SHP77 (cell line): ENCODE measurements around the gene SGCG.

ENCODE experiments used
- DNase-seq, 2 experiments: peaks; one replicate each; lab custom pipeline; 2025; lab: John Stamatoyannopoulos, UW

SGCG gene

DNA sequence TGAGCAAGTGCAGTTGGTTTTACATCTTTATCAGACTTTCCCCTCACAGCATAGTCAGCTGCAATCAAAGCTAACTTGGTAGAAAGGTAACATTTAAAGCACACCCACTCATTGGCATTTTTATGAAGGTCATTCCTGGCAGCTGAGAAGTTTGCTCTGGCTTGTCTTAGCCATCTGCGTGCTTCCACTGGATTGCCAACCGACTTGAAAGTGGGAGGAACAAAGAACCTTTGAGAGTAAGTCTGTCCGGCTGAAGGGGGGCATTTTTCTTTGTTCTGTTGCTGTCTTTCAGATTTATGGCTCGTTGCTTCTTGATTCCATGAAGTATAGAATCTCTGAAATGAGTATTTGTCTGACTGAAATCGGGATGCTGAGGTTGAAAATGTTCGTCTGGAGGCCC, 149.6 kb downstream of the SGCG start:
- DNase-seq = no peak

DNA sequence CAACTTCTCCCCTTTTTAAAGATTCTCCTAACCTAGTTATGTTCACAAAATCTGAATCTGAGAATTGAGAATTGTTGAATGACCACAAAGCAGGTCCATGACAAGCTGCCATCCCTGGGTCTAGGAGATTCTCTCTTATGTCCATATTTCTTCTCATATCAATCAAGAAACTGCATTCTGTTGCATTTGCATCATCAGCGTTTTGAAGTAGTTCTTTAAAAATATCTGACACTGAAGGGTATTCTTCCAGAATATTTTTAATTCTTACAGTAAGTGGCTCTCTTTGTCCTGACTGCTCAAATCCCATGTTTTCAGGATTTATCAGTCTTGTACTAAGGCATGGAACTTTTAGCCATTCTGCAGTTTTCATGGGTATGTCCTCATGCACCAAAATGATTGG, 158.4 kb downstream of the SGCG start:
- DNase-seq = no peak

DNA sequence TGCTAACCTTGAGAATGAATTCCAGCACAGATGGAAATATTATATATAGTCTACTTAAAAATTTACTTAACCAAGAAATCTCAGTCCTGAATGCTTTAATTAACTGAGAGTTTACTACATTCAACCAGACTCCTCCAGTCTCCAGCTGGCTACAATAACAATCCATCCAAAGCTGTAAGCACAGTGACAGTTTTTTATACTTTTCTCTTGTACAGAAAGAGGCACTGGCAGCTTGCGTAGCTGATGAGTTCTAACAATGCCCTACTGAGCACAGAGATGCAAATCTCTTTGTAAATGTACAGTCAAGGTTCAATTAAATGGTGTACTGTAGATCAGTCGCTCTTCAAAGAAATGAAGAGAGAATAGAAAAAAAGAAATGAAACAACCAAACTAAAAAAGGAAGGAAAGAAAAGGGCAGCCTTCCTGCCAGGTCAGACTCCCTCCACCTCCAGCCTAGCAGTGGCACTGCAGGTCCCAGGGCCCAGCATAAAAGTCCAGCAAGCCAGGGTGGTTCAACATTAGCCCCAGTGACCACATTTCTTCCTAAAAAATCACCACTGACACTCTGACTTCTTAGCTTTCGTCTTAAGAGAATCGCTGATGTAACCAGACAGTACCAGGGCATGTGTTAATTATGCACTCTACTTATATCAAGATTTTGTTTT, 164.3 kb downstream of the SGCG start:
- DNase-seq = no peak

DNA sequence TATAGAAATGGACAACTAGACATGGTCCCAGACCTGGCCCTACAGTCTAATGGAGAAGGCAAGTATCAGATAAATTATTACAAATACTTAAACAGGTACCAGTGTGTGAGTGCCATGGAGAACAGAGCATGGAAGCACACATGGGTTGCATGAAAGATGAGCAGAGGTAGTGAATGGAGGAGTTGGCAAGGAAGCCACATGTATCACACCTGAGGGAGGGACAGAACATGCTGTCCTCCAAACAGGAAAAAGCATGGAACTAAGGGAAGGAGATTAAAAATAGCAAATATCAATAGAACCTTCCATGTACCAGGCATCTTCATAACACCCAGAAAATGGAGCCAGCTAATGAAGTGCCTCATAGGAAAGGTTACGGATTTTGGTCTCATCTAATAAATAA, 166.8 kb downstream of the SGCG start:
- no peak for DNase-seq

DNA sequence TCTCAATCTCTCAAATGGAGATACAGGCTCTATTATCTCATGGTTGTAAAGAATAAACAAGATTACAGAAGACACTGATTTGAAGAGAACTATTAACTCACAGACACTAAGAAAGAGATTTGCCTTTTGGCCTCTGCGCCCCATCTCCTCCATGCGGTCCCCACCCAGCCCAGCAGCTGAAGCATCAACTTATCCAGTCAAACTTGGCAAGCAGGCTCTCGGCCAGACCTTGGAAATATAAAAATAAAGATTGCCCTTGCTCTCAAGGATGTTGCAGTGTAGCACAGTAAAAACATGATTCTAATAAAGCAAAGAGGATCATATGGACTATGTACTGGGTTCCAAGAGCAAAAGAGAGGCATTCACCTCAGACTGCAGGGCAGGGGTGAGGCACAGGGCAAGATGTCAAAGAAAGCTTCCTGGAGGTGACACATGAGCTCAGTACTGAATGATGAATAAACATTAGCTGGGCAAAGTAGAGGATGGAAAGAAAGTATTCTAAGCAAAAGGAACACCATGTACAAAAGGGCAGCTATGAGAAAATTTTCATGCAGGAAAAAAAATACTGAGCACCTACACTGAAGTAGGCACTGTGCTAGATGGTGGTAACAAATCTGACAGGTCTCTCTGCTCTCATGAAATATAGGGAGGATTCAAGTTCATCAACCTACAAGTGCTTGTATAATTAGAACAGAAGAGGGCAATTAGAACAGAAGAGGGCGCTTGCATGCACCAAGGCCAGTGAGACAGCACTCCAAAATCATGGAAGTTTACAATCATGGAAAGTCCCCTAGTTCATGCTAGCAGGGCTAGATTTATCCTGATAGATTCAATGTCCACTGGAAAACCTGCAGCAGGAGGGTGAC, 167.7 kb downstream of the SGCG start:
- DNase-seq = no peak

DNA sequence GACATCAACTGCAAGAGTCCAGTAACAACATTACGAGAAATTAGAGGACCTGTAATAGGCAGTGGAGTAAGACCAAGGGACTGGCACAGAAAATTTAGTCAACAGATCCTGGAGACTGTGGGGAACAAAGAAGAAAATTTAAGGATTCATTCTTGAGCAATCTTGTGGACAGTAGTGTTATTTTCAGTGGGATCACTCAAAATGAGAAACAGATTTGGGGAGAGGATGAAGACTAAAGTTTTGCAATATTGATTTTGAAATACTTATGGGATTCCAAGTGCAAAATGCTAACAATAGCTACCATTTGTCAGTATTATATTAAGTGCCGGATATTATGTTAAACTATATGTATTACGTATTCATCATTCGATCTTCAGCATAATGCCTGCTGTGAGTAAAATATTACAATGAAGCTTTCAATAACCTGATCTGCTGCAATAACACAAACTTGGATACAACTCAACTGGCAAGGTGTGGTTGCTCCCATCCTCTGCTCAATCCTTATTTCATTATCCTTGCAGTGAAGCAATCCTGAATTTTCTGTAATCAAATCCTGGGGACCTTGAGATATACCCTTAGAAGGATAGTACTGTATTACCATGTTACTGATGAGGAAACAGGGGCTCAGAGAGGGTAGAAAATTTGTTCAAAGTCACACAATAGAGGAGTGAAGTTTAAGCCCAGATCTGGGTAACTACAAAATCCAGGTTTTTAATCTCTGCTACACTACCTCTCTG, 168.6 kb downstream of the SGCG start:
- DNase-seq = no peak

DNA sequence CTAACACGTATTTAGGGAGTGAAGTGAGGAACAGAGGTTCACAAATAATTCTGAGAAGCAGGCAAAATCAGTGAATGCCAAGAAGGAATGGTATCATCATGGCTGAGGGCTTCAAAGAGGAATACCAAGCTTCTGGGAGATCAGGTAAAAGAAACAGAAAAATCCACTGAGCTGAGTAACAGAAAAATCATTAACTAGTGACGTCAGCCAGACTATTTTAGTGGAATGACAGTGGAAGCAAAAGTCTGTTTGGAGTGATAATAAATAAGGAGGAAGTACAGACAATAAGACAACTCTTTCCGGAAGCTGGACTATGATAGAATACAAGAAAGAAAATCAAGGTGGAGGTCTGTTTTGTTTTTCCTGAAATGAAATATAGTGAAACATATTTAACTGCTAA, 169.2 kb downstream of the SGCG start:
- DNase-seq = no peak

DNA sequence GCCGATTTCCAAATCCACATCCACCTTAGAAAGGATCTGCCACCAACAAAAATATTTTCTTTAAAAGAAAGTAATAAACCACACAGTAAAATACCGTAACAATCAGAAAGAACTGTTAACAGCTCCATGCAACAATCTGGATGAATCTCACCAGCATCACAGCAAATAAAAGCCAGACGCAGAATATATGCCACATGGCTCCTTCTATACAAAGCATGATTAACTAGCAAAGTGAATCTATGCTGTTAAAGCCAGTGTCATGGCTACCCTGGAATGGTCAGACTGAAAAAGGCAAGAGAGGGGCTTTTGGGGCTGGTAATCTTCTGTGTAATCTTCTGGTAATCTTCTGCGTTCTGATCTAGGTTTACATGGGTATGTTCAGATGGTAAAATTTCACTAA, 171.4 kb downstream of the SGCG start:
- DNase-seq = no peak

DNA sequence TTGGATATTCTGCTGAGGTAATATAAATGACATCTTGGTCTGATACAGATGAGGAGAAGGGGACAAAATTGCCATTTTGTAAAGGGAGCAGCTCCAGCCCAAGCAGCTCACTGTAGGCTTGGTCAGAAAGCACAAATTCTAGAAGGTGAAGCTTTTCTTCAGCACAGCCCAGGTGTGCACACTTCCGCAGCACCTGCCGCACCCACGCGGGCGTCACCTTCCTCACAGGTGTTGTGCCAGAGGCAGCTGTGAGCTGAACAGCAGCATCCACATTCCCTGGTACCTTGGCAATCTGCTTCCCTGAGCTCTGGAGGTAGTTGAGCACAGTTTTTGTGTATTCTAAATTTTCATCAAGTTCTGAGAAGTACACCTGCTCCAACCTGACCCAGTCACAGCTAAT, 173.7 kb downstream of the SGCG start:
- no peak for DNase-seq

DNA sequence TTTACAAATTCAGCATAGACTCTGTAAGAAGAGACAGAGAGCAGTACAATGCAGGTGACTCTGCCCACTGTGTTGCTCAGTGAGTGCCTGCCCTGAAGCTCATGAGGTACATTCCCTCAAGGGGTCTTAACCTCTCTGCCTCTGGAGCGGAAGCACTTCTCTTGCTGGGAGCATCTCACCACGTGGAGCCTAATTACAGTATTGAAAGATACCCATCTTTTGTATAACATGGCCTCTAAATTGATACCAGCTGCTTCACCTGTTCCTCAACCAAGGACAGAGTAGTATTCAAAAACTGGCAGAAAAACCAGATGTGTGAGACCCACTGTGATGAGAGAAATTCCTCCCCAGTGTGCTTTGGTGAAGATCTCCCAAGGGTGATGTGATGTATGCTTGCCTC, 175.6 kb downstream of the SGCG start:
- DNase-seq = no peak

DNA sequence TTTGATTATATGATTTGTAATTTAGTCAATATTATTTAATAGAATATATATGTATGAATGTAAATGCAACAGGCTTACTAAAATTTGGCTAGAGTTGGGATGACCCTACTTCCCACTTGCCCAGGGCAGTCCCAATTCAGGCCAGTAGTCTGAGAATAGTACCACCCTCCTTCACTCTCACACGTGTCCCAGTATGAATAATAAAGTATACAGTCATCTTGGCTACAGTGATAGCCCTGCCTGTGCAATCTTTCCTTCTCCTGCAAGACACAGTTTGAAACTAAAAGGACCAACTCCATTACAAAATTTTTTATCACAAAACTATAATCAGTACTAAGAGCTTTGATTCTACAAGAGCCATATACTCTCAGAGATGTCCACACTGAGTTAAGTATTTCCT, 176.6 kb downstream of the SGCG start:
- no peak for DNase-seq

DNA sequence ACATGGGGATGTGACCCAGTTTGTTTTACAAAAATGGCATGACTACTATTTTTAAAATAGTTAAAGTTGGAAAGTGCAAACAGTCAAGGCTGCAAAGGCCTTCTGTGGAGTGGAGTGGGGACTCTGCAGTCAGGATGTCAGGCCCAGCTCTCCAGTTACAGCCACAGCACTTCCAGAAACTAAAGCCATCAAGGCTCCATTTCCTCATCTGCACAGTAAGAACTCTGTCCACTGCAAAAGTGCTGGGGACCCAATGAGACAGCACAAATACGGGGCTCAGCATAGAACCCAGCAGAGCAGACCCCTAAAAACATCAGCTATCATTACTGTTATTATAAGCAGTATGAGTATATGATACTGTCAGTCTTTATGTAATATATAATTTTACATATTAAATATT, 179.1 kb downstream of the SGCG start:
- no peak for DNase-seq

DNA sequence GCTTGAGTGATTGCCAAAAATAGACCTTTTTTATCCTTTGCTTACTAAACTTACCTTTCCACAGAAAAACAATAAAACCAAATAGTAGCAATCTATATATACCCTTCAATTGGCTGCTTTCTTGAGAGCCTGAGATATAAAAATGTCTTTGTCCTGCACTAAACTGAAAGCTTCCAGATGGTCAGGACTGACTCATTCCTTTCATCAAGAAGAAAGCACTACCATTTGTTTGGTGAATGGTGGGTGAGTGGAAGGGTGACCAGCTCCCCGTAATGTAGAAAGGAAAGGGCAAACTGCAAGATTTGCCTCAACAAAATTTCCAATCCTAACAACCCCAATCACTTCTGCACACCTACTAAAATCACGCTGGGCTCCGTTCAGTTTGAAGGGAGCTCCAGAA, 184.9 kb downstream of the SGCG start:
- no peak for DNase-seq

DNA sequence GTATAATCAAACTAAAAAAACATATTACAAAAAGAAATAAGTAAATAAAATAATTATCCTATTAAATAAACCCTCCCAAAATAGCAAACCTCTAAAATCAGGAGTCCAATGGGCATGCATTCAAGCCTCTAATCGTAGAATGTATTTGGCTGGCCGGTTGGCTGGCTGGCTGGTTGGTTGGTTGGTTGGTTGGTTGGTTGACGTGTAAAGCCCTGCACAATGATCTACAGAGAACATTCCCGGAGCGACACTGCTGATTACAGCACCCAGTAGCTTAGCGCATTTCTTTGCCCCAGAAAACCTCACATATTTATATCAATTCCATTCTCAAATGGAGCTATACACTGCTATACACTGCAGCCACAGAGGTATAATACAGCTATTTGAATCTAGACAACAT, 187.1 kb downstream of the SGCG start:
- DNase-seq = no peak

DNA sequence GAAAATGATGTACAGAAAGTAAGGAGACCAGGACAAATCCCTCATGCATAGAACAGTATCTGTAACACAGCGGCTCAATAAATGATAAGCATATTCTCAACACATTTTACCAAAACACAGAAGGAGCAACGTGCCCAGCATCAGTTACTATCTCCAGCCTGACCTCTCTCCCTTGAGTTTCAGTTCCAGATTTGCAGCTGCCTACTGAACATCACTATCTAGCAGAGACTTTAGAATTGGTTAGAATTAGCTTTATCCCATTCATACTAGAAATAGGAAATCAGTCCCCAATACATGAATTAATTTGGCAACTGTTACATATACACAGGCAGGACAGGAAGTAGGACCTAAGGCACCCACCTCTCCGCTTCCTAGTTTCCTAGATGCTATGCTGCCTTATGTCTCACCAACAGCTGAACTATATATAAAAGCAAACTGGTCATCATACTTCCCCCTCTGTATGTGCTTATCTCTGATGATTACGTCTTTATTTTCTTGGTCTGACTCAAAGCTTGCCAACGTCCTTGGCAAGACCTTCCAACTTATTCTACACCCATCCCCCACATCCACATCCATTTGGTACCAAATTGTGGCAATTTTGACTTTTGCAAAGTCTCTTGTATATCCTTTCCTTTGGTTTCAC, 191.6 kb downstream of the SGCG start:
- no peak for DNase-seq
